CD4-positive, alpha-beta memory T cell (primary cell): ENCODE results near the gene ALDH3A2. TPM values are rescaled to one million over a fixed set of nuclear protein-coding genes. Genes with fewer than 3 reads are reported as not detected.
A peak's percentile ranks its signal among the peaks of the same experiment; 100 is the strongest.

Experiments
- CTCF ChIA-PET: fragments of 350-600 bp; sonication (Branson Sonifier 250); formaldehyde crosslinking; loops from one replicate; lab custom pipeline; 2021; ENCODE audit warnings: inconsistent platforms; ENCODE audit not compliant: partially characterized antibody; lab: Charles Lee
- POLR2A ChIA-PET: fragments of 350-600 bp; sonication (Branson Sonifier 250); formaldehyde crosslinking; loops from one replicate; lab custom pipeline; 2021; ENCODE audit not compliant: partially characterized antibody; lab: Charles Lee
- DNase-seq, 5 donors: peaks; one replicate each; pipeline versions ENCODE4 v3.0.0 to v3.0.0-alpha.2; 2020 to 2022; ENCODE audit warnings: mixed read lengths in 1 of 5
- H3K27ac ChIP-seq: one replicate; pipeline ENCODE4 v1.7.0; 2013; ENCODE audit warnings: low read depth, low read length
- H3K27me3 ChIP-seq: 2 replicates; pipeline ENCODE4 v1.7.0; 2013; ENCODE audit warnings: mild to moderate bottlenecking, low read length, moderate library complexity; ENCODE audit not compliant: insufficient read depth
- H3K36me3 ChIP-seq: 2 replicates; pipeline ENCODE4 v1.7.0; 2013; ENCODE audit warnings: mild to moderate bottlenecking, low read length, moderate library complexity; ENCODE audit not compliant: insufficient read depth
- H3K4me1 ChIP-seq: 2 replicates; pipeline ENCODE4 v1.7.0; 2013; ENCODE audit warnings: mild to moderate bottlenecking, low read length, moderate library complexity; ENCODE audit not compliant: insufficient read depth
- H3K4me3 ChIP-seq, 2 donors: one replicate each; pipeline ENCODE4 v1.7.0; 2013; ENCODE audit warnings: low read length in 2 of 2, mild to moderate bottlenecking in 1 of 2
- H3K9me3 ChIP-seq, 2 donors: one replicate each; pipeline ENCODE4 v1.7.0; 2013; ENCODE audit warnings: low read length in 2 of 2, control low read depth in 1 of 2; ENCODE audit not compliant: control insufficient read depth in 1 of 2
- H3K27ac Mint-ChIP-seq, 7 donors: one replicate each; pipeline ENCODE4 v1.8.0; 2020 to 2021; ENCODE audit warnings: mixed read lengths in 7 of 7, mild to moderate bottlenecking in 6 of 7, inconsistent platforms in 3 of 7, moderate library complexity in 3 of 7
- H3K27me3 Mint-ChIP-seq, 2 donors: one replicate each; pipeline ENCODE4 v1.8.0; 2020 to 2021; ENCODE audit warnings: mixed read lengths in 2 of 2
- H3K36me3 Mint-ChIP-seq, 2 donors: one replicate each; pipeline ENCODE4 v1.8.0; 2020 to 2021; ENCODE audit warnings: mixed read lengths in 2 of 2, inconsistent platforms in 1 of 2, mild to moderate bottlenecking in 1 of 2
- H3K4me1 Mint-ChIP-seq, 4 donors: one replicate each; pipeline ENCODE4 v1.8.0; 2020 to 2021; ENCODE audit warnings: mixed read lengths in 4 of 4, mild to moderate bottlenecking in 1 of 4
- H3K4me3 Mint-ChIP-seq, 8 donors: one replicate each; pipeline ENCODE4 v1.8.0; 2020 to 2021; ENCODE audit warnings: mixed read lengths in 8 of 8, mild to moderate bottlenecking in 7 of 8, moderate library complexity in 6 of 8, inconsistent platforms in 3 of 8
- H3K9me3 Mint-ChIP-seq, 8 donors: one replicate each; pipeline ENCODE4 v1.8.0; 2020 to 2021; ENCODE audit warnings: mixed read lengths in 8 of 8, mild to moderate bottlenecking in 5 of 8, inconsistent platforms in 3 of 8, moderate library complexity in 1 of 8
- intact Hi-C: fragments of 100-400 bp; cut with micrococcal nuclease; formaldehyde crosslinking; loops from one replicate; pipeline ENCODE4 v1.15.1; 2023
- polyA plus RNA-seq, 2 donors: library from polyadenylated mRNA; unstranded; fragments of 300-500 nt; fragmentation: Illumina TruSeq; gene quantifications; one replicate each; pipeline ENCODE4 v1.2.3, GENCODE V29; 2021
- total RNA-seq, 2 experiments: library from RNA; stranded (reverse); gene quantifications; one replicate each; pipeline ENCODE4 v1.2.3, GENCODE V29; 2021

ALDH3A2 gene
- total and polyA plus RNA-seq, 4 experiments from 2014 or later, result 19.7 to 52.5 (median 35.0) TPM

DNA sequence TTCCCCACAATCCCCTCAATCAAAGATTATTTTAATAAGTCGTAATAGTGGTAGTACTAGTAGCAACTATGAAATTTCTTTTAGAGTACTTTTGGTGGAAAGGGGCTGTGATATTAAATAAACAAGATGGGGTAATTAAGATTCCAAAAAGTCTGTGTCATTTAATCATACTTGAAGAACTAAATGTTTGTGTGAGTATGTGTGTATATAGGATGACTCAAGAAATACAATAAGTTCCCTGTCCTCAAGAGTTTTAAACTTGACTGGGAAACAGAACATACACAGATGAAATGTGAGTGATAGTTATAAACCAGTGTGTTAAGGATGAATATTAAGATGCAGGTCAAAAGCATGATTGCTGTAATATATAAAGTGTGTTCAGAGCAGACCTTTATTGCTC lies 2.3 kb downstream of the ALDH3A2 start:
- H3K27ac Mint-ChIP-seq, result peak overlapping the region in 1 of 7 donors; percentile 53
- no peaks in the 10 kb centered on the region for H3K27me3 Mint-ChIP-seq
- DNase-seq, result no peak
- CTCF ChIA-PET, result no interaction called here
- peaks cover 23 to 35% (median 32%) of the 10 kb centered on the region in 4 donors for H3K4me1 Mint-ChIP-seq
- no peaks in the 10 kb centered on the region for H3K27me3 ChIP-seq
- peaks cover 3% of the 10 kb centered on the region for H3K36me3 ChIP-seq
- H3K9me3 Mint-ChIP-seq, result no peaks in the 10 kb centered on the region
- intact Hi-C loops, result no loop called here
- no peak overlapping the region for H3K4me3 ChIP-seq
- peaks cover 31 to 37% of the 10 kb centered on the region in 2 donors for H3K36me3 Mint-ChIP-seq
- H3K4me3 Mint-ChIP-seq, result peak overlapping the region in 6 of 8 donors; percentile 2 to 95 (median 25)
- H3K4me1 ChIP-seq, result peaks cover 26% of the 10 kb centered on the region
- no peaks in the 10 kb centered on the region for H3K9me3 ChIP-seq
- POLR2A ChIA-PET, result no interaction called here
- no peak overlapping the region for H3K27ac ChIP-seq

DNA sequence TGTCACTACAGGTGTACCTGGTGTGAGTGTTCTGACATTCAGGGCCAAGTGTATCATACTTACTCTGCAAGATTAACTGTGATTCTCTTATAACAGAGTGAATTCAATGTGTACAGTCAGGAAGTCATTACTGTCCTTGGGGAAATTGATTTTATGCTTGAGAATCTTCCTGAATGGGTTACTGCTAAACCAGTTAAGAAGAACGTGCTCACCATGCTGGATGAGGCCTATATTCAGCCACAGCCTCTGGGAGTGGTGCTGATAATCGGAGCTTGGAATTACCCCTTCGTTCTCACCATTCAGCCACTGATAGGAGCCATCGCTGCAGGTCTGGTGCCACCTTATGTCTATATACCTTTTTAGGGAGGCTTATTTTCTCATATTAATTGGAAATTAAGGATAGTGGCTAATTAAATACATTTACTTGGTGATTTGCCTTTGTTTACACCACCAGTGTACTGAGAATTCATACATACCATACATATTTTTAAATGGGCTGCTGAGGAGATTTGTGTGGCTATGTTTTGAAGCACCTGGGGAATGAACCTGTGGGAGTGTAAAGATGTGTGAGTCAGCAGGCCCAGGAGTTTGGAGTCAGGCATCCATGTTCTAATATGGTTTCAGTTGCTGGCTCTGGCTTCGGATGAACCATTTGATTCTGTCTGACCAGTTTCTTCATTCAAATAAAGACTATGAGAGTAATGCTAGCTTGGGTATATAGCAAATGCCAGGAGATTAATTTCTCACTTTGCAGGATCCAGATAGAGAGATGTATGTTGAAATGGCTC lies 3.1 kb downstream of the ALDH3A2 start:
- H3K27ac Mint-ChIP-seq, result peak overlapping the region in 2 of 7 donors; percentile 31 to 43
- intact Hi-C loops, result no loop called here
- H3K9me3 Mint-ChIP-seq, result no peaks in the 10 kb centered on the region

DNA sequence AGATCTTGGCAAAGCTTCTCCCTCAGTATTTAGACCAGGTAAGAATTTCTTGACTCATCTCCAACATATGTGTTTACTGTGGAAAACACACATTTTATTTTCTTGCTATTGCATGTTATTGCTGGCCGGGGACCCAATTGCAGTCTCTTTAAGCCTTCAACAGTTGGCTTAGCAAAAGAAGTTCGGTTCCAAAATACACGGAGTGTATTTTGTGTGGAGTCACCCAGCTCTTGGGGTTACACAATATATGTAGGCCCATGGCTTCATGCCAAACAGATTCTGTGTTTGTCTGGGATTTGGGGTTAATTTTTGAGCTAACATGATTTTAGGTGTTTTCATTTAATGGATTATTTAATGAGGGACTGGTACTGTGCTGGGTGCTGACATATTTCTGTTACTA lies 4.0 kb downstream of the ALDH3A2 start:
- no peak overlapping the region for H3K4me3 Mint-ChIP-seq
- CTCF ChIA-PET, result interaction anchor here (1.0 to 1.5 kb wide), 3 partner anchors 92 to 139 kb away, joined by 3 to 4 read pairs (median 4); no protein-coding TSS in a partner anchor
- H3K9me3 ChIP-seq, result no peaks in the 10 kb centered on the region
- peaks cover 19 to 27% (median 25%) of the 10 kb centered on the region in 4 donors for H3K4me1 Mint-ChIP-seq
- no peaks in the 10 kb centered on the region for H3K27me3 ChIP-seq
- DNase-seq, result no peak
- H3K36me3 Mint-ChIP-seq, result peaks cover 44 to 48% of the 10 kb centered on the region in 2 donors
- intact Hi-C loops, result no loop called here
- no peak overlapping the region for H3K27ac ChIP-seq
- H3K27me3 Mint-ChIP-seq, result no peaks in the 10 kb centered on the region
- POLR2A ChIA-PET, result no interaction called here
- H3K27ac Mint-ChIP-seq, result no peak overlapping the region
- peaks cover 25% of the 10 kb centered on the region for H3K4me1 ChIP-seq
- H3K9me3 Mint-ChIP-seq, result no peaks in the 10 kb centered on the region
- H3K4me3 ChIP-seq, result no peak overlapping the region
- peaks cover 17% of the 10 kb centered on the region for H3K36me3 ChIP-seq

More for the DNA sequence above, 3.1 kb downstream of the ALDH3A2 start:
- Histone ChIP-seq H3K27ac (no peak overlapping the region), H3K9me3 (no peaks in the 10 kb centered on the region), H3K4me3 (no peak overlapping the region), H3K36me3 (peaks cover 11% of the 10 kb centered on the region), H3K4me1 (peaks cover 26% of the 10 kb centered on the region), H3K27me3 (no peaks in the 10 kb centered on the region)
- peaks cover 21 to 32% (median 30%) of the 10 kb centered on the region in 4 donors for H3K4me1 Mint-ChIP-seq
- ChIA-PET CTCF (interaction anchor here (1.5 kb wide), 1 partner anchor 93 kb away, joined by 4 read pairs; no protein-coding TSS in a partner anchor), POLR2A (no interaction called here)
- no peaks in the 10 kb centered on the region for H3K27me3 Mint-ChIP-seq
- peaks cover 39 to 45% of the 10 kb centered on the region in 2 donors for H3K36me3 Mint-ChIP-seq
- no peak for DNase-seq
- peak overlapping the region in 1 of 8 donors; percentile 16 for H3K4me3 Mint-ChIP-seq

DNA sequence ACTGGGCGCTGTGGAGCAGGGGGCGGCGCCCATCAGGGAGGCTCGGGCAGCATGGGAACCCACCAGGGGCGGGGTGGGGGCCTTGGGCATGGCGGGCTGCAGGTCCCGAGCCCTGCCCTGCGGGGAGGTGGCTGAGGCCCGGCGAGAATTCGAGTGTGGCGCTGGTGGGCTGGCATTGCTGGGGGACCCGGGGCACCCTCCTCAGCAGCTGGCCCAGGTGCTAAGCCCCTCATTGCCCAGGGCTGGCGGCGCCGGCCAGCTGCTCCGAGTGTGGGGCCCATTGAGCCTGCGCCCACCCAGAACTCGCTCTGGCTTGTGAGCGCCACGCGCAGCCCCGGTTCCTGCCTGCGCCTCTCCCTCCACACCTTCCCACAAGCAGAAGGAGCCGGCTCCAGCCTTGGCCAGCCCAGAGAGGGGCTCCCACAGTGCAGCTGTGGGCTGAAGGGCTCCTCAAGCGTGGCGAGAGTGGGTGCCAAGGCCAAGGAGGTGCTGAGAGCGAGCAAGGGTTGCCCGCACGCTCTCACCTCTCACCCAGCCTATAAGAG lies 5.9 kb downstream of the ALDH3A2 start:
- Mint-ChIP-seq H3K9me3 (no peaks in the 10 kb centered on the region), H3K4me1 (peaks cover 10 to 20% (median 14%) of the 10 kb centered on the region in 4 donors), H3K4me3 (no peak overlapping the region), H3K36me3 (peaks cover 47 to 55% of the 10 kb centered on the region in 2 donors), H3K27me3 (no peaks in the 10 kb centered on the region), H3K27ac (no peak overlapping the region)
- CTCF ChIA-PET, result interaction anchor here (1.3 to 3.2 kb wide), 2 partner anchors 10 to 91 kb away, joined by 5 to 11 read pairs; no protein-coding TSS in a partner anchor
- peaks cover 17% of the 10 kb centered on the region for H3K4me1 ChIP-seq
- H3K9me3 ChIP-seq, result no peaks in the 10 kb centered on the region
- no peaks in the 10 kb centered on the region for H3K27me3 ChIP-seq
- no peak overlapping the region for H3K27ac ChIP-seq
- POLR2A ChIA-PET, result no interaction called here
- DNase-seq, result no peak
- no peak overlapping the region for H3K4me3 ChIP-seq
- peaks cover 17% of the 10 kb centered on the region for H3K36me3 ChIP-seq
- intact Hi-C loops, result no loop called here

DNA sequence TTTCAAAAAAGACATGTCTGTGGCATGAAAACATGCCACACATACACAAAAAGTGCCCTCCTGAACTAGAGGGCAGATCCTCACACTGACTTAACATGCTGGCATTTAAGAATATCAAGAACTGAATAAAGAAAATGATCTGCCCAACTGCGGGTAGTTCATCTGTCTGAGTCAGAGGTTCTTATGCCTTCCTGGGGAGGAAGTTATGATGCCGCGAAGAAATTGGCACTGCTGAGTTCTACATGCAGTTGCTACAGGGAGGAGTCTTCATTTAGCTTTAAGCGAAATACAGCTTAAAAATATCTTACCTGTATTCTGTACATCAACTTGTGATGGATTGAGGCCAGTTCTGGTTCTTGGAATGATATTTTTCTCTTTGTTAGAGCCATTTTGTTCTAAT lies 6.3 kb downstream of the ALDH3A2 start:
- DNase-seq, result no peak
- Mint-ChIP-seq H3K4me3 (no peak overlapping the region), H3K9me3 (no peaks in the 10 kb centered on the region), H3K4me1 (peaks cover 6 to 18% (median 10%) of the 10 kb centered on the region in 4 donors), H3K27me3 (no peaks in the 10 kb centered on the region), H3K27ac (no peak overlapping the region), H3K36me3 (peaks cover 50 to 55% of the 10 kb centered on the region in 2 donors)
- intact Hi-C loops, result no loop called here
- no peaks in the 10 kb centered on the region for H3K9me3 ChIP-seq
- peaks cover 17% of the 10 kb centered on the region for H3K36me3 ChIP-seq
- ChIA-PET CTCF (interaction anchor here (0.8 to 3.2 kb wide), 3 partner anchors 8 to 108 kb away, joined by 3 to 22 read pairs (median 11); partner anchors contain the start of gene ALDH3A2), POLR2A (no interaction called here)
- H3K27me3 ChIP-seq, result no peaks in the 10 kb centered on the region
- H3K4me3 ChIP-seq, result no peak overlapping the region
- H3K4me1 ChIP-seq, result peaks cover 12% of the 10 kb centered on the region
- no peak overlapping the region for H3K27ac ChIP-seq

DNA sequence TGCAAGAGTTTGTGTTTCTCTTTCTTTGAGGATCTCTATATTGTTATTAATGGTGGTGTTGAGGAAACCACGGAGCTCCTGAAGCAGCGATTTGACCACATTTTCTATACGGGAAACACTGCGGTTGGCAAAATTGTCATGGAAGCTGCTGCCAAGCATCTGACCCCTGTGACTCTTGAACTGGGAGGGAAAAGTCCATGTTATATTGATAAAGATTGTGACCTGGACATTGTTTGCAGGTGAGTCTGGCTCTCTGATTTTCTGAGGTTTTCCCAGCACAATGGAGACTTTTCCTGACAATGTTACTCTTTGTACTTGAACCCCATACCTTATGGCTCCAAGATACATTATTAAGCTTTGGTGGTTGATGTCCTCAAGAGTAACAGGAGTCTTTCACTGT lies 7.8 kb downstream of the ALDH3A2 start:
- CTCF ChIA-PET, result interaction anchor here (3.2 kb wide), 2 partner anchors 9 to 89 kb away, joined by 11 to 22 read pairs; partner anchors contain the start of gene ALDH3A2
- no peak overlapping the region for H3K27ac Mint-ChIP-seq
- H3K4me3 ChIP-seq, result no peak overlapping the region
- no peaks in the 10 kb centered on the region for H3K4me1 ChIP-seq
- H3K36me3 ChIP-seq, result peaks cover 24% of the 10 kb centered on the region
- H3K27me3 Mint-ChIP-seq, result no peaks in the 10 kb centered on the region
- H3K9me3 Mint-ChIP-seq, result no peaks in the 10 kb centered on the region
- H3K4me1 Mint-ChIP-seq, result peaks cover 0 to 14% (median 2%) of the 10 kb centered on the region in 4 donors
- DNase-seq, result no peak
- H3K27ac ChIP-seq, result no peak overlapping the region
- POLR2A ChIA-PET, result no interaction called here
- intact Hi-C loops, result no loop called here
- H3K36me3 Mint-ChIP-seq, result peaks cover 55 to 62% of the 10 kb centered on the region in 2 donors
- H3K27me3 ChIP-seq, result no peaks in the 10 kb centered on the region
- no peak overlapping the region for H3K4me3 Mint-ChIP-seq
- H3K9me3 ChIP-seq, result no peaks in the 10 kb centered on the region
